ENCODE measurements around the gene NCBP1. TPM values are rescaled to one million over a fixed set of nuclear protein-coding genes. Genes with fewer than 3 reads are reported as not detected.
A peak's percentile ranks its signal among the peaks of the same experiment; 100 is the strongest.
"Not testable (repeated sequence)": the region's sequence is repeated elsewhere in the genome, so short reads cannot be mapped to it uniquely, and the experiment has no call there.

NCBP1 gene
- total and polyA plus RNA-seq, 7 experiments from 2014 or later: 15.9 to 42.2 (median 35.6) TPM

DNA sequence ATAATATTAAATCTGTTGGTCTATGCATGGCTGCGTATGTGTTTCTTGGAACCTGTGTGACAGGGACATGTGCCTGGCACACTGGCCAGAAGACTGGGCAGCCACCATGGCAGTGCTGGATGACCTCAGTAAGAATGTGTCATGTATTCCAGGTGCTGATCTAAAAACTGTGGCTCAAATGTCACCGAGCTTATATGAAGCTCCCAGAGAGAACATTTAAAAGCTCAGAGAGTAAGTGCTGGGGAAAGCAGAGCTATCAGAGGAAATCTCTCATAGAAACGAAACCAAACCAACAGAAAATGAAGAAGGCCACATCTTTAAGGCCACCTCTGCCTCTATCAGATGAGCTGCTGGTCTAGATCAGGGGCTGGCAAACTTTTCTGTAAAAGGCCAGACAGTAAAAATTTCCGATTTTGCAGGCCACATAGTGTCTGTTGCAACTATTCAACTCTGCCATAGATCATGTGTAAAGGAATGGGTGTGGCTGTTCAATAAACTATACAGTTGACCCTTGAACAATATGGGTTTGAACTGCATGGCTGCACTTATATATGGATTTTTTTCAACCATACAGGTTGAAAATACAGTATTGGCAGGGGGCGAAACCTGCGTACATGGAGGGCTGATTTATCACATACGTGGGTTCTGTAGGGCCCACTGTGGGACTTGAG, 32.3 kb upstream of the NCBP1 start:
- H3K9me3 ChIP-seq (ENCODE audit: control insufficient read depth in 2 of 3, low read length in 3 of 3): no peaks in the 10 kb centered on the region
- H3K27me3 ChIP-seq (ENCODE audit: control insufficient read depth in 2 of 2, insufficient read depth in 2 of 2, low read length in 2 of 2): no peaks in the 10 kb centered on the region
- ATAC-seq (no peak), DNase-seq (no peak)
- H3K4me1 ChIP-seq (ENCODE audit: control insufficient read depth in 2 of 2, insufficient read depth in 2 of 2, low read length in 2 of 2): peaks cover 4% of the 10 kb centered on the region in 2 donors
- H3K4me3 ChIP-seq (ENCODE audit: low read length): no peak overlapping the region
- H3K4me1 Mint-ChIP-seq: peaks cover 6 to 8% (median 6%) of the 10 kb centered on the region in 7 donors
- H3K36me3 ChIP-seq (ENCODE audit: control insufficient read depth in 2 of 3, insufficient read depth in 3 of 3, low read length in 3 of 3): peaks cover 0 to 63% (median 17%) of the 10 kb centered on the region in 3 experiments
- no peak overlapping the region for H3K27ac ChIP-seq (ENCODE audit: low read depth, low read length)
- H3K27ac Mint-ChIP-seq: no peak overlapping the region
- no peak overlapping the region for H3K4me3 Mint-ChIP-seq
- CTCF ChIA-PET: interaction anchor here (0.6 to 1.3 kb wide), 3 partner anchors 120 to 721 kb away, joined by 3 to 4 read pairs (median 3); no protein-coding TSS in a partner anchor
- intact Hi-C loops (cut with micrococcal nuclease): no loop called here
- POLR2A ChIA-PET: no interaction called here
- no peaks in the 10 kb centered on the region for H3K27me3 Mint-ChIP-seq
- H3K36me3 Mint-ChIP-seq: peaks cover 3 to 36% (median 14%) of the 10 kb centered on the region in 5 donors
- H3K9me3 Mint-ChIP-seq: no peaks in the 10 kb centered on the region

DNA sequence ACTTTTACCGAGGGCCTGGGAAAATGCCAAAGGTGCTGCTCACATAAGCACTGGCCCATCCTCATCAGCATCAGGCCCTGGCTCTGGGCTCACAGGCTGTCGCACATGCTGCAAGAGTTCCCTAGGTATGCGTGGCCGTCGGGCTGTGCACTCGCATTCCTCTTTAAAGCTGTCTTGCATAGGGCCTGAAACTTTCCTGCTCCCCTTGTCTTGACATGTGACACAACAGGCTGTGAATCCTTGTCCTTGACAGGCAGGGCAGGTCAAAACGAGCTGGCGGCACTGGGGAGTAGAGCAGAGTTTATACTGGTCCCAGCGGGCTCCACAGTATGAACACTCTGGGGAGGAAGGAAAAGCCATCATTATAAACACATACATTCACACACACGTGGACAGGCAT, 31.2 kb upstream of the NCBP1 start:
- no peak for DNase-seq
- Histone ChIP-seq H3K27ac (ENCODE audit: low read depth, low read length) (no peak overlapping the region), H3K4me1 (ENCODE audit: control insufficient read depth in 2 of 2, insufficient read depth in 2 of 2, low read length in 2 of 2) (peaks cover 4% of the 10 kb centered on the region in 2 donors), H3K9me3 (ENCODE audit: control insufficient read depth in 2 of 3, low read length in 3 of 3) (no peaks in the 10 kb centered on the region), H3K27me3 (ENCODE audit: control insufficient read depth in 2 of 2, insufficient read depth in 2 of 2, low read length in 2 of 2) (no peaks in the 10 kb centered on the region), H3K36me3 (ENCODE audit: control insufficient read depth in 2 of 3, insufficient read depth in 3 of 3, low read length in 3 of 3) (peaks cover 3 to 67% (median 17%) of the 10 kb centered on the region in 3 experiments), H3K4me3 (ENCODE audit: low read length) (no peak overlapping the region)
- intact Hi-C loops (cut with micrococcal nuclease): no loop called here
- H3K9me3 Mint-ChIP-seq: no peaks in the 10 kb centered on the region
- H3K4me1 Mint-ChIP-seq: peaks cover 6 to 10% (median 6%) of the 10 kb centered on the region in 7 donors
- no peak overlapping the region for H3K4me3 Mint-ChIP-seq
- CTCF ChIA-PET: interaction anchor here (0.9 kb wide), 1 partner anchor 121 kb away, joined by 3 read pairs; no protein-coding TSS in a partner anchor
- no peaks in the 10 kb centered on the region for H3K27me3 Mint-ChIP-seq
- no peak for ATAC-seq
- H3K27ac Mint-ChIP-seq: no peak overlapping the region
- POLR2A ChIA-PET: no interaction called here
- peaks cover 3 to 44% (median 10%) of the 10 kb centered on the region in 5 donors for H3K36me3 Mint-ChIP-seq

DNA sequence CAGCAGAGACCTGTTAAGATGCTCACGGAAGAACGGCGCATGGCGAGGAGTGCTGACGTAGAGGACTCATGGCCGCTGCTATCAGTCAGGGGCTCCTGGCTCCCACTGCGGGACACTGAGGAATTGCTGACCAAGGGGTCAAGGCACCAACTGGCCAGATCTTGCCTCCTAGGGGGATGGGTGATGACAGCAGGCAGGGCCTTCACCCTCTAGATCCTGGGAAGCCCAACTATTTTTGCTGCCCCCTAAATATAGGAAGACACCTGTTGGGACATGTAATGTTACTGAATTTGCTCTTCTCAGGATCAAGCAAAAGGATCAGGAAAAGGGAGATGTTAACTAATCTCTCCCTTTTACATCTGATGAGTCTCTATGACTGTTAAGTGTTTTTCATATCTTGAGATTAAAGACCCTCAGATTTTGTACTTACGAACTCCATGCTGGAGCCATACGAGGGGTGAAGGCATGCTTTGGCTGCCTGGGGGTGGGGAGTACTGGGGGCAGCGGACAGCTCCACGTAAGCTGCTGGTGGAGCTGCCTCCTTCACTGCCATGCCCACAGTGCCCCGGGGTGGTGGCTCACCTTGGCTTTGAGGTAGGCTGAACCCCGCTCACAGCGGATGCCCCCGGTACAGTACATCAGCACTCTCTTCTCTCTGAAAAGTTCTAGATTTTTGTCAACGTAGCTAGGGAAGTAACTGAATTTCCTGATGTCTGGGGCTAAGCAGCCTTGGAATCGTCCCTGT, 28.5 kb upstream of the NCBP1 start:
- no peak for ATAC-seq
- Mint-ChIP-seq H3K27ac (peak overlapping the region in 2 of 9 donors; percentile 12 to 75), H3K36me3 (peaks cover 3 to 51% (median 10%) of the 10 kb centered on the region in 5 donors)

DNA sequence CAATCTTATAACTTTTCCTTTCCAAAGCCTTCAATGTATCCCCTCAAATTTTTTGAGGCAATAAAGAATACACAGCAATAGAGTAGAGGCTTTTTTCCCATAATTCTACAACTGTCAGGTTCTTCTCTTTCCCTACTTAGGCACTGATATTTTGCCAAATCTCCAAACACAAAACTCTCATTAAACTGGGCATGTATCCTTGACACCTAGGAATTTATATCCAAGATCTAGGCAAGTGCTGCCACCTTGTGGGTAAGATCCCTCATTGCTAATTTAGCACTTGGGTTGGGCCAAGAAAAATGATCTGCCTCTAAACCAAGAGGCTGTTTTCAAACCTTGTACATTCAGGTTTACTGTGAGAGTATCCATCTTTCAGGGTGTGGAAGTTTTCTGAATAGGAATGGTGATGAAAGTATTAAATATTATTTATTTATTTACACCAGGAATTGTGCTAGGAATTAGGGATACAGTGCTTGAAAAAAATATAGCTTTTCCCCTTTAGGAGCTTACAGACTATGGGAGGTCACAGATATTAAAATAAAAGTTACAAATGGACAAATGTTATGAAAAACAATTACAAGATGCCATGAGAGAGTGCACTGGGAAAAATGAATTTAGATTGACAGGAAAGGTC, 18.1 kb upstream of the NCBP1 start:
- POLR2A ChIA-PET: interaction anchor here (1.2 kb wide), 1 partner anchor 17 kb away, joined by 8 read pairs; the partner anchor contains the start of genes NCBP1 and TSTD2
- ATAC-seq: peak; percentile 76
- peak overlapping the region in 1 of 9 donors; percentile 37 for H3K27ac Mint-ChIP-seq

More for the DNA sequence above, 28.5 kb upstream of the NCBP1 start:
- ChIA-PET CTCF (no interaction called here), POLR2A (no interaction called here)
- peaks cover 0 to 4% (median 0%) of the 10 kb centered on the region in 7 donors for H3K4me1 Mint-ChIP-seq
- no peak overlapping the region for H3K4me3 Mint-ChIP-seq
- Histone ChIP-seq H3K4me1 (ENCODE audit: control insufficient read depth in 2 of 2, insufficient read depth in 2 of 2, low read length in 2 of 2) (no peaks in the 10 kb centered on the region), H3K27ac (ENCODE audit: low read depth, low read length) (no peak overlapping the region), H3K27me3 (ENCODE audit: control insufficient read depth in 2 of 2, insufficient read depth in 2 of 2, low read length in 2 of 2) (no peaks in the 10 kb centered on the region), H3K9me3 (ENCODE audit: control insufficient read depth in 2 of 3, low read length in 3 of 3) (no peaks in the 10 kb centered on the region), H3K36me3 (ENCODE audit: control insufficient read depth in 2 of 3, insufficient read depth in 3 of 3, low read length in 3 of 3) (peaks cover 3 to 69% (median 17%) of the 10 kb centered on the region in 3 experiments), H3K4me3 (ENCODE audit: low read length) (no peak overlapping the region)
- DNase-seq: no peak
- H3K9me3 Mint-ChIP-seq: no peaks in the 10 kb centered on the region
- intact Hi-C loops (cut with micrococcal nuclease): no loop called here
- H3K27me3 Mint-ChIP-seq: no peaks in the 10 kb centered on the region

DNA sequence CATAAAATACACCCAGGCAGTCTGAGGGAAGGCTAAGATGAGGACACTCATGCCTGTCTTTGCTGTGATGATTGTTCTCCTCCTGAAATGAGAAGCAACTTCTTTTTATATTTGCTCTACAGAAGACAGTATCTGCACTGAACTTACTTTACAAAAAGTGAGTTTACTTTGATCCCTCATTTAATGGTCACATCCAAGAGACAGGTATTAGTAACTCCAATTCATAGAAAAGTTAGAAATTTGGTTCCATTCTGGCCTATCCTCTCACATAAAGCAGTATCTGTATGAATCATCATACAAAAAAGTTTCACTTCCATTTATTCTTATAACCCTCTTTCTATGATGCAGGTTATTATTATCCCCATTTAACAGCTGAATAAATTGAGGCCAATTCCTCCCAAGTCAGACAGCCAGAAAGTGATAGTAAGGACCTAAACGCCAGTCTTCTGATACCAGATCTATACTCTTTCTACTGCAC, 15.6 kb upstream of the NCBP1 start:
- intact Hi-C loops (cut with micrococcal nuclease): loop anchor here in 1 of 2 donors (5.0 kb wide), 1 partner anchor 761 kb away; no protein-coding TSS in a partner anchor
- DNase-seq (no peak), ATAC-seq (no peak)
- Mint-ChIP-seq H3K9me3 (peaks cover 0 to 4% (median 0%) of the 10 kb centered on the region in 11 donors), H3K36me3 (peaks cover 6 to 43% (median 22%) of the 10 kb centered on the region in 5 donors), H3K4me3 (no peak overlapping the region), H3K27me3 (no peaks in the 10 kb centered on the region), H3K27ac (peak overlapping the region in 2 of 9 donors; percentile 24 to 44), H3K4me1 (peaks cover 0 to 16% (median 0%) of the 10 kb centered on the region in 7 donors)
- Histone ChIP-seq H3K4me3 (ENCODE audit: low read length) (no peak overlapping the region), H3K27me3 (ENCODE audit: control insufficient read depth in 2 of 2, insufficient read depth in 2 of 2, low read length in 2 of 2) (no peaks in the 10 kb centered on the region), H3K4me1 (ENCODE audit: control insufficient read depth in 2 of 2, insufficient read depth in 2 of 2, low read length in 2 of 2) (no peaks in the 10 kb centered on the region), H3K27ac (ENCODE audit: low read depth, low read length) (no peak overlapping the region), H3K9me3 (ENCODE audit: control insufficient read depth in 2 of 3, low read length in 3 of 3) (no peaks in the 10 kb centered on the region), H3K36me3 (ENCODE audit: control insufficient read depth in 2 of 3, insufficient read depth in 3 of 3, low read length in 3 of 3) (peaks cover 0 to 15% (median 0%) of the 10 kb centered on the region in 3 experiments)
- ChIA-PET POLR2A (no interaction called here), CTCF (interaction anchor here (0.9 kb wide), 1 partner anchor 761 kb away, joined by 3 read pairs; no protein-coding TSS in a partner anchor)

More for the DNA sequence above, 18.1 kb upstream of the NCBP1 start:
- no peak overlapping the region for H3K4me3 Mint-ChIP-seq
- H3K4me1 ChIP-seq (ENCODE audit: control insufficient read depth in 2 of 2, insufficient read depth in 2 of 2, low read length in 2 of 2): no peaks in the 10 kb centered on the region
- peaks cover 0 to 17% (median 6%) of the 10 kb centered on the region in 3 experiments for H3K36me3 ChIP-seq (ENCODE audit: control insufficient read depth in 2 of 3, insufficient read depth in 3 of 3, low read length in 3 of 3)
- H3K4me3 ChIP-seq (ENCODE audit: low read length): no peak overlapping the region
- CTCF ChIA-PET: interaction anchor here (0.8 to 3.6 kb wide), 19 partner anchors 9 to 759 kb away, joined by 3 to 18 read pairs (median 4); partner anchors contain the start of genes NCBP1, TDRD7 and TSTD2
- intact Hi-C loops (cut with micrococcal nuclease): loop anchor here (1.0 to 5.0 kb wide), 6 partner anchors 18 to 758 kb away; partner anchors contain the start of genes NCBP1 (in 1 of the 2) and TSTD2 (in 1 of the 2)
- peaks cover 9 to 44% (median 12%) of the 10 kb centered on the region in 5 donors for H3K36me3 Mint-ChIP-seq
- H3K9me3 ChIP-seq (ENCODE audit: control insufficient read depth in 2 of 3, low read length in 3 of 3): no peaks in the 10 kb centered on the region
- H3K27me3 Mint-ChIP-seq: no peaks in the 10 kb centered on the region
- H3K4me1 Mint-ChIP-seq: peaks cover 0 to 15% (median 0%) of the 10 kb centered on the region in 7 donors
- H3K9me3 Mint-ChIP-seq: peaks cover 0 to 4% (median 0%) of the 10 kb centered on the region in 11 donors
- no peak overlapping the region for H3K27ac ChIP-seq (ENCODE audit: low read depth, low read length)
- H3K27me3 ChIP-seq (ENCODE audit: control insufficient read depth in 2 of 2, insufficient read depth in 2 of 2, low read length in 2 of 2): no peaks in the 10 kb centered on the region
- DNase-seq: peak in 8 of 9 donors; percentile 29 to 61 (median 52)

DNA sequence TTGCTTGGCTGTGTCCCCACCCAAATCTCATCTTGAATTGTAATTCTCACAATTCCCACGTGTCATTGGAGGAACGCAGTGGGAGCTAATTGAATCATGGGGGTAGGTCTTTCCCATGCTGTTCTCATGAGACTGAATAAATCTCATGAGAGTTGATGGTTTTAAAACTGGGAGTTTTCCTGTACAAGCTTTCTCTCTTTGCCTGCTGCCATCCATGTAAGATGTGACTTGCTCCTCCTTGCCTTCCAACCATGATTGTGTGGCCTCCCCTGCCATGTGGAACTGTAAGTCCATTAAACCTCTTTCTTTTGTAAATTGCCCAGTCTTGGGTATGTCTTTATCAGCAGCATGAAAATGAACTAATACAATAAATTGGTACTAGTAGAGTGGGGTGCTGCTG, 13.6 kb upstream of the NCBP1 start:
- not testable (repeated sequence) for H3K27ac Mint-ChIP-seq

More for the DNA sequence above, 13.6 kb upstream of the NCBP1 start:
- intact Hi-C loops (cut with micrococcal nuclease); H3K27me3 Mint-ChIP-seq; H3K4me3 ChIP-seq (ENCODE audit: low read length); H3K9me3 Mint-ChIP-seq; DNase-seq; ATAC-seq; H3K4me1 ChIP-seq (ENCODE audit: control insufficient read depth in 2 of 2, insufficient read depth in 2 of 2, low read length in 2 of 2); H3K27me3 ChIP-seq (ENCODE audit: control insufficient read depth in 2 of 2, insufficient read depth in 2 of 2, low read length in 2 of 2); CTCF ChIA-PET; H3K27ac ChIP-seq (ENCODE audit: low read depth, low read length); POLR2A ChIA-PET; H3K9me3 ChIP-seq (ENCODE audit: control insufficient read depth in 2 of 3, low read length in 3 of 3); H3K4me3 Mint-ChIP-seq: not testable (repeated sequence)
- H3K4me1 Mint-ChIP-seq: peaks cover 0 to 16% (median 2%) of the 10 kb centered on the region in 7 donors
- H3K36me3 ChIP-seq (ENCODE audit: control insufficient read depth in 2 of 3, insufficient read depth in 3 of 3, low read length in 3 of 3): peaks cover 0 to 27% (median 0%) of the 10 kb centered on the region in 3 experiments
- H3K36me3 Mint-ChIP-seq: peaks cover 6 to 46% (median 30%) of the 10 kb centered on the region in 5 donors
